Duodenal mucosa (tissue), 2 donors: ENCODE results near the gene NOL4L.

Experiments used
- H3K27ac ChIP-seq: one replicate; pipeline ENCODE4 v1.7.0; 2013; ENCODE audit warnings: low read depth, low read length
- H3K27me3 ChIP-seq, 2 donors: one replicate each; pipeline ENCODE4 v1.7.0; 2013; ENCODE audit warnings: low read length in 2 of 2, control low read depth in 1 of 2; ENCODE audit not compliant: insufficient read depth in 2 of 2, control insufficient read depth in 1 of 2
- H3K36me3 ChIP-seq, 2 donors: one replicate each; pipeline ENCODE4 v1.7.0; 2013; ENCODE audit warnings: low read length in 2 of 2, control low read depth in 1 of 2; ENCODE audit not compliant: insufficient read depth in 2 of 2, control insufficient read depth in 1 of 2
- H3K4me1 ChIP-seq, 2 donors: one replicate each; pipeline ENCODE4 v1.7.0; 2013; ENCODE audit warnings: low read length in 2 of 2, control low read depth in 1 of 2; ENCODE audit not compliant: insufficient read depth in 2 of 2, control insufficient read depth in 1 of 2
- H3K4me3 ChIP-seq, 2 donors: one replicate each; pipeline ENCODE4 v1.7.0; 2013; ENCODE audit warnings: low read length in 2 of 2, low read depth in 1 of 2
- H3K9ac ChIP-seq, 2 donors: one replicate each; pipeline ENCODE4 v1.7.0; 2013; ENCODE audit warnings: low read length in 2 of 2, low read depth in 1 of 2
- H3K9me3 ChIP-seq, 2 donors: one replicate each; pipeline ENCODE4 v1.7.0; 2013; ENCODE audit warnings: low read length in 2 of 2, control low read depth in 1 of 2; ENCODE audit not compliant: control insufficient read depth in 1 of 2

NOL4L gene

GRCh38 chr20:32539026-32539816, 45.9 kb downstream of the NOL4L start:
- H3K27ac ChIP-seq: no peak overlapping the region
- peak overlapping the region in 1 of 2 donors; percentile 11 for H3K4me3 ChIP-seq
- peak overlapping the region in 1 of 2 donors; percentile 14 for H3K9ac ChIP-seq
- no peaks in the 10 kb centered on the region for H3K36me3 ChIP-seq
- H3K4me1 ChIP-seq: peaks cover 38 to 43% of the 10 kb centered on the region in 2 donors
- no peaks in the 10 kb centered on the region for H3K9me3 ChIP-seq
- no peaks in the 10 kb centered on the region for H3K27me3 ChIP-seq

- Histone ChIP-seq H3K9me3 (no peaks in the 10 kb centered on the region), H3K4me1 (peaks cover 38 to 43% of the 10 kb centered on the region in 2 donors), H3K9ac (no peak overlapping the region), H3K27me3 (no peaks in the 10 kb centered on the region), H3K36me3 (no peaks in the 10 kb centered on the region), H3K27ac (no peak overlapping the region), H3K4me3 (peak overlapping the region in 1 of 2 donors; percentile 40)
Measured at GRCh38 chr20:32538526-32538939, 46.6 kb downstream of the NOL4L start.

- Histone ChIP-seq H3K27me3 (no peaks in the 10 kb centered on the region), H3K4me1 (peaks cover 38 to 43% of the 10 kb centered on the region in 2 donors), H3K4me3 (peak overlapping the region; percentile 67 to 71), H3K27ac (peak overlapping the region; percentile 45), H3K36me3 (no peaks in the 10 kb centered on the region), H3K9me3 (no peaks in the 10 kb centered on the region), H3K9ac (peak overlapping the region; percentile 28 to 60)
Measured at GRCh38 chr20:32537657-32538525, 47.2 kb downstream of the NOL4L start.

GRCh38 chr20:32536851-32537656, 48.1 kb downstream of the NOL4L start:
- H3K9ac ChIP-seq: peak overlapping the region; percentile 28 to 60
- no peaks in the 10 kb centered on the region for H3K9me3 ChIP-seq
- peaks cover 38 to 43% of the 10 kb centered on the region in 2 donors for H3K4me1 ChIP-seq
- H3K27me3 ChIP-seq: no peaks in the 10 kb centered on the region
- peak overlapping the region; percentile 68 to 71 for H3K4me3 ChIP-seq
- H3K27ac ChIP-seq: peak overlapping the region; percentile 34
- H3K36me3 ChIP-seq: no peaks in the 10 kb centered on the region

GRCh38 chr20:32535953-32536823, 48.9 kb downstream of the NOL4L start:
- H3K27me3 ChIP-seq: no peaks in the 10 kb centered on the region
- H3K9me3 ChIP-seq: no peaks in the 10 kb centered on the region
- no peaks in the 10 kb centered on the region for H3K36me3 ChIP-seq
- H3K4me1 ChIP-seq: peaks cover 38 to 43% of the 10 kb centered on the region in 2 donors
- H3K4me3 ChIP-seq: peak overlapping the region; percentile 50 to 68
- peak overlapping the region; percentile 52 to 54 for H3K9ac ChIP-seq
- peak overlapping the region; percentile 63 for H3K27ac ChIP-seq

GRCh38 chr20:32535316-32535952, 49.7 kb downstream of the NOL4L start:
- peak overlapping the region; percentile 63 for H3K27ac ChIP-seq
- no peaks in the 10 kb centered on the region for H3K27me3 ChIP-seq
- H3K9me3 ChIP-seq: no peaks in the 10 kb centered on the region
- peaks cover 37 to 40% of the 10 kb centered on the region in 2 donors for H3K4me1 ChIP-seq
- H3K36me3 ChIP-seq: no peaks in the 10 kb centered on the region
- H3K9ac ChIP-seq: peak overlapping the region; percentile 52 to 54
- H3K4me3 ChIP-seq: peak overlapping the region; percentile 50 to 51

GRCh38 chr20:32534661-32535240, 50.4 kb downstream of the NOL4L start:
- no peak overlapping the region for H3K4me3 ChIP-seq
- no peaks in the 10 kb centered on the region for H3K27me3 ChIP-seq
- H3K36me3 ChIP-seq: no peaks in the 10 kb centered on the region
- H3K27ac ChIP-seq: no peak overlapping the region
- H3K4me1 ChIP-seq: peaks cover 31 to 33% of the 10 kb centered on the region in 2 donors
- H3K9me3 ChIP-seq: no peaks in the 10 kb centered on the region
- peak overlapping the region in 1 of 2 donors; percentile 54 for H3K9ac ChIP-seq

- H3K27me3 ChIP-seq: no peaks in the 10 kb centered on the region
- no peak overlapping the region for H3K9ac ChIP-seq
- H3K4me3 ChIP-seq: no peak overlapping the region
- H3K4me1 ChIP-seq: peaks cover 20 to 24% of the 10 kb centered on the region in 2 donors
- H3K36me3 ChIP-seq: no peaks in the 10 kb centered on the region
- no peak overlapping the region for H3K27ac ChIP-seq
- no peaks in the 10 kb centered on the region for H3K9me3 ChIP-seq
Measured at GRCh38 chr20:32533732-32534131, 51.4 kb downstream of the NOL4L start.
